Ascending aorta (tissue), 2 donors: Measurements from ENCODE around the gene DNAJB9. TPM values are rescaled to one million over a fixed set of nuclear protein-coding genes. Genes with fewer than 3 reads are reported as not detected.

Source experiments
- DNase-seq, 2 donors: peaks; one replicate each; pipeline ENCODE4 v3.0.0-alpha.2; 2019; ENCODE audit warnings: low spot score in 2 of 2
- H3K27ac ChIP-seq, 2 donors: fragments of 200-600 bp; sonication (generic); one replicate each; pipeline ENCODE4 v1.5.1; 2016 to 2017; ENCODE audit warnings: mild to moderate bottlenecking in 1 of 2
- H3K27me3 ChIP-seq: fragments of 200-600 bp; sonication (generic); one replicate; pipeline ENCODE4 v1.5.1; 2017
- H3K36me3 ChIP-seq, 2 donors: fragments of 200-600 bp; sonication (generic); one replicate each; pipeline ENCODE4 v1.5.1; 2016
- H3K4me1 ChIP-seq, 2 donors: fragments of 200-600 bp; sonication (generic); one replicate each; pipeline ENCODE4 v1.5.1; 2016 to 2017; ENCODE audit warnings: mild to moderate bottlenecking in 1 of 2
- H3K4me3 ChIP-seq, 2 donors: fragments of 200-600 bp; sonication (generic); one replicate each; pipeline ENCODE4 v1.5.1; 2016 to 2017; ENCODE audit warnings: mild to moderate bottlenecking in 1 of 2
- H3K9me3 ChIP-seq, 2 donors: fragments of 200-600 bp; sonication (generic); one replicate each; pipeline ENCODE4 v1.5.1; 2016
- intact Hi-C: fragments of 100-400 bp; cut with DNase I; formaldehyde crosslinking; loops from one replicate; pipeline ENCODE4 v1.15.1; 2023
- total RNA-seq: library from RNA; depleted of rRNA; stranded (reverse); fragments of >200 nt; gene quantifications from one replicate; pipeline ENCODE4 v1.1.0, GENCODE V29; 2016
- TF ChIP-seq, protein P1 (sequence below), 3 experiments: fragments of 200-600 bp in 2 of 3; fragments of 450-650 bp in 1 of 3; sonication (generic) in 2 of 3; IDR thresholded peaks; one replicate each; pipeline ENCODE4 v1.5.1; 2016 to 2019; ENCODE audit warnings: antibody characterized with exemption in 3 of 3, mild to moderate bottlenecking in 1 of 3, moderate library complexity in 1 of 3

The DNAJB9 gene
- total RNA-seq, 1 donor from 2014 or later = 7.5 TPM

DNA sequence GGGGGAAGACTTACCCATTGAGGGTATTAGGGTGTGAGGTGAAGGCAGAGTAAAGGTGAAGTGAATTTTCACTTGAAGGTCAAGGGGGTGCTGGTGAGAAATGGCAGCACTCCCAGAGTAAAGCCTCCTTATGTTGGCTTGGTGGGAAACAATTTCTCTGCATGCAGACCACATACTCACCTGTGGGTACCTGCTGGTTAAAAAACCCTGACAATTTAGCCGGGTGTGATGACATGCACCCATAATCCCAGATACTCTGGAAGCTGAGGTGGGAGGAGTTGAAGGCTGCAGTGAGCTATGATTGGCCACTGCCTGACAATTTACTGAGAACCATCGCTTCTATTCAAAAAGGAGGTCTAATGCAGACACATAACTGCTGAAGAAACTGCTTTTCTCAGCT lies 5.5 kb downstream of the DNAJB9 start:
- no peaks in the 10 kb centered on the region for H3K27me3 ChIP-seq
- intact Hi-C loops = no loop called here
- DNase-seq = no peak
- no peaks in the 10 kb centered on the region for H3K9me3 ChIP-seq
- no peak overlapping the region for H3K4me3 ChIP-seq
- peaks cover 0 to 6% of the 10 kb centered on the region in 2 donors for H3K4me1 ChIP-seq
- peaks cover 15 to 42% of the 10 kb centered on the region in 2 donors for H3K36me3 ChIP-seq
- TF ChIP-seq, protein P1, sequence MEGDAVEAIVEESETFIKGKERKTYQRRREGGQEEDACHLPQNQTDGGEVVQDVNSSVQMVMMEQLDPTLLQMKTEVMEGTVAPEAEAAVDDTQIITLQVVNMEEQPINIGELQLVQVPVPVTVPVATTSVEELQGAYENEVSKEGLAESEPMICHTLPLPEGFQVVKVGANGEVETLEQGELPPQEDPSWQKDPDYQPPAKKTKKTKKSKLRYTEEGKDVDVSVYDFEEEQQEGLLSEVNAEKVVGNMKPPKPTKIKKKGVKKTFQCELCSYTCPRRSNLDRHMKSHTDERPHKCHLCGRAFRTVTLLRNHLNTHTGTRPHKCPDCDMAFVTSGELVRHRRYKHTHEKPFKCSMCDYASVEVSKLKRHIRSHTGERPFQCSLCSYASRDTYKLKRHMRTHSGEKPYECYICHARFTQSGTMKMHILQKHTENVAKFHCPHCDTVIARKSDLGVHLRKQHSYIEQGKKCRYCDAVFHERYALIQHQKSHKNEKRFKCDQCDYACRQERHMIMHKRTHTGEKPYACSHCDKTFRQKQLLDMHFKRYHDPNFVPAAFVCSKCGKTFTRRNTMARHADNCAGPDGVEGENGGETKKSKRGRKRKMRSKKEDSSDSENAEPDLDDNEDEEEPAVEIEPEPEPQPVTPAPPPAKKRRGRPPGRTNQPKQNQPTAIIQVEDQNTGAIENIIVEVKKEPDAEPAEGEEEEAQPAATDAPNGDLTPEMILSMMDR (IDR thresholded peaks at IDR 0.05) = no peak
- H3K27ac ChIP-seq = no peak overlapping the region

DNA sequence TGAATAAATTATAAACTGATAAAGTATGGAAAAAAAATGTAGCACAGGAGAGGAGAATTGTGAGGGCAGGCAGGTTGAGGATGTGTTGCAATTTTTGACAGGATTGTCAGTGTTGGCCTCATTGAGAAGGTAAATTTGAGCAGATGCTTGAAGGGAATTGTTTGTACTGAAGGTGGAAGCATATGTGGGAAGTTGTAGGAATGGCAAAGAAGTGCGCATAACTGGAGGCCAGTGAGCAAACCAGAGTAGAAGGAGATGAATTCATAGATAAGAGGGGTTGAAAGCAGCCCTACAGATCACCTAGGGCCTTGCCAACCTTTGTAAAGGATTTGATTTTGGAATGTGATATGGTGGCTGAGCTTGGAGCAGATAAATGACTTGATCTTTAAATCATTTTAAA lies 6.4 kb downstream of the DNAJB9 start:
- Histone ChIP-seq H3K36me3 (peaks cover 15 to 44% of the 10 kb centered on the region in 2 donors), H3K4me3 (no peak overlapping the region), H3K27ac (no peak overlapping the region), H3K9me3 (no peaks in the 10 kb centered on the region), H3K4me1 (peaks cover 0 to 3% of the 10 kb centered on the region in 2 donors), H3K27me3 (no peaks in the 10 kb centered on the region)
- DNase-seq = no peak
- TF ChIP-seq, protein P1 (IDR thresholded peaks at IDR 0.05) = no peak
- intact Hi-C loops = no loop called here

DNA sequence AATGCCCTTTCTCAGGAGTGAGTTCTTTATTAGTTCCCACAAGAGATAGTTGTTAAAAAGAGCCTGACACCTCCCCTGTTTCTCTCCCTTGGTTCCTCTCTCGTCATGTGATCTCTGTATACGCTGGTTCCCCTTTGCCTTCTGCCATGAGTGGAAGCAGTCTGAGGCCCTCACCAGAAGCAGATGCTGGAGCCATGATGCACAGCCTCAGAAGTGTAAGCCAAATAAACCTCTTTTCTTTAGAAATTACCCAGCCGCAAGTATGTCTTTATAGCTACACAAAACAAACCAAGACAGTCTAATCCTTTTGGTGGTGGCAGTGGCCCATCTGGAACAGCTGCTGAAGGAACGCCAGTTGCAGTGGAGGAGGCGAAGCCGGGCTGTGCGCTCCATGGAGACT lies 9.3 kb downstream of the DNAJB9 start:
- Histone ChIP-seq H3K27me3 (no peaks in the 10 kb centered on the region), H3K9me3 (no peaks in the 10 kb centered on the region), H3K36me3 (peaks cover 15 to 28% of the 10 kb centered on the region in 2 donors), H3K4me3 (no peak overlapping the region), H3K4me1 (no peaks in the 10 kb centered on the region), H3K27ac (no peak overlapping the region)
- TF ChIP-seq, protein P1 (IDR thresholded peaks at IDR 0.05) = no peak
- intact Hi-C loops = no loop called here
- no peak for DNase-seq

DNA sequence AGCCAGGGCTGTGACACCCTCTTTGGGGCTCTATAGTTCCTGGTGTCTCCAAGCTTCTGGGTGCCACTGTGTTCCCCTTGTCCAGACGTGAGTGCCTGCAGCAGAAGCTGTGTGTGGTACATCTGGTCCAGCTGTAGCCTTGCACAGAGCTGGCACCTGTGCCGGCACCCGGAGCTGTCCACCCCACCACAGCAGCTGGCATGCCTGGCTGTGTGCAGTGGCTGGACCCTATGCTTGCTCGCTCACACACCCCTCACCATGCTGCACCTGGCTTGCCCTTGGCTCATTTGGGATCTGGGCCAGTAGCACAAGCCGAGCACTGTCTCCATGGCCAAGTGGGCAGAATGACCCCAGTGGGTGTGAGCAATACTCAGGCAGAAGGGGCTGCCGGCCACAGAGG lies 10.6 kb downstream of the DNAJB9 start:
- no peak overlapping the region for H3K4me3 ChIP-seq
- no peak for DNase-seq
- TF ChIP-seq, protein P1 (IDR thresholded peaks at IDR 0.05) = no peak
- H3K27ac ChIP-seq = no peak overlapping the region
- H3K27me3 ChIP-seq = no peaks in the 10 kb centered on the region
- H3K9me3 ChIP-seq = no peaks in the 10 kb centered on the region
- no peaks in the 10 kb centered on the region for H3K4me1 ChIP-seq
- intact Hi-C loops = no loop called here
- H3K36me3 ChIP-seq = peaks cover 10 to 22% of the 10 kb centered on the region in 2 donors

DNA sequence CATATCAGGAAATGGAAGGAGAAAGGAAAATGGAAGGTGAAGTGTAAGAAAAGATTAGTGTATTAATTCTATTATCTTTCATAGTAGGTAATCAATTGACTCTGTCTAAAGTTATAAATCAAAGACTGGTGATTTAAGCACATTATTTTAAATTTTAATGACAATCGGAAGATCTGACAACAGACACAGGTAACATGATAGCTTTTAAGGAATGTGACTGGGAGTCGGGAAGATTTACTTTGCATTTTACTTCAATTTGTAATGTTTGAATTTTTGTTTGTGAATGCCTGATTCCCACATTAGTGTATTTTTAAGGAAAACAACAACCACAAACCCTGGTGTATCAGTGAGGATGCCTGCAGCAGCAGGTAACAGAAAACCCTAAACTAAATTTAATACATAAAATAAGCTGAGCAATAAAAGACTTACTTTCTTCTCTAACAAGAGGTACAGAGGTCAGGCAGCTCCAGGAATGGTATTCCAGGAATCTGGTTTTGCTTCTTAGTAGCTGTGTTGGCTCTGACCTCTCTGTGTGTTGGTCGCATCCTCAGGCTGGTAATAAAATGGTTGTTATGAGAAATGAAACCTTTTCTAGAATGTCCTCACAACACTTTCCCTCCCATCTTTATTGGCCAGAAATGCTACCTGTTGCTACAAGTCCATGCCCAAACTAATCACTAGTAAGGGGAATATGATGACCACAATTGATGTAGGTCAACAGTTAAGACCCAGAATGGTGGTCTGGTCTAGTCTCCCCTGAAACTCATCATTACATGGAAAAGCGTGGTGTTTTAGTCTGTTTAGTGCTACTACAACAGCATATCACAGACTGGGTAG lies 12.2 kb downstream of the DNAJB9 start:
- H3K27me3 ChIP-seq = no peaks in the 10 kb centered on the region
- peaks cover 8 to 19% of the 10 kb centered on the region in 2 donors for H3K36me3 ChIP-seq
- H3K4me1 ChIP-seq = no peaks in the 10 kb centered on the region
- no peak for DNase-seq
- H3K27ac ChIP-seq = no peak overlapping the region
- H3K9me3 ChIP-seq = no peaks in the 10 kb centered on the region
- H3K4me3 ChIP-seq = no peak overlapping the region
- TF ChIP-seq, protein P1 (IDR thresholded peaks at IDR 0.05) = no peak
- intact Hi-C loops = no loop called here
